ENCODE results near the gene RAI1. TPM values are rescaled to one million over a fixed set of nuclear protein-coding genes. Genes with fewer than 3 reads are reported as not detected.

RAI1 gene
- total and polyA plus RNA-seq, 10 donors = 5.4 to 61.9 (median 35.2) TPM

- H3K27me3 ChIP-seq (replicated peaks in 1 of 7) = no peaks in the 10 kb centered on the region
- WGBS, 5 donors = 72 to 89% (median 77%) methylated on average over 27 to 33 of the region's 33 CpGs
- no peaks in the 10 kb centered on the region for H3K9me3 ChIP-seq
- H3K27ac ChIP-seq = peak overlapping the region in 7 of 8 donors; percentile 9 to 93 (median 53)
- DNase-seq = no peak
- no peak overlapping the region for H3K4me3 ChIP-seq
- TF ChIP-seq CTCF (IDR thresholded peaks at IDR 0.05 in 8 of 11, conservative IDR thresholded peaks at IDR 0.05 in 3 of 11) = no peak
- no peak for TF ChIP-seq POLR2A (IDR thresholded peaks at IDR 0.05)
- peak; percentile 36 to 74 (median 73) for TF ChIP-seq POLR2AphosphoS5 (IDR thresholded peaks at IDR 0.05)
- peaks cover 0 to 5% (median 0%) of the 10 kb centered on the region in 6 donors for H3K36me3 ChIP-seq
- H3K4me1 ChIP-seq = peaks cover 26 to 90% (median 53%) of the 10 kb centered on the region in 6 donors
- intact Hi-C loops (cut with DNase I; ENCODE audit: low total_unique reads) = loop anchor here (10.0 kb wide), 1 partner anchor 49 kb away; no protein-coding TSS in a partner anchor
Observed at GRCh38 chr17:17745476-17746455, 64.5 kb downstream of the RAI1 start.

GRCh38 chr17:17748179-17748578 is 66.9 kb downstream of the RAI1 start:
- WGBS, 5 donors = 76 to 88% (median 82%) methylated on average over 3 of the region's 3 CpGs
- H3K4me3 ChIP-seq = no peak overlapping the region
- intact Hi-C loops (cut with DNase I; ENCODE audit: low total_unique reads) = loop anchor here (10.0 kb wide), 1 partner anchor 47 kb away; no protein-coding TSS in a partner anchor
- DNase-seq = no peak
- H3K27me3 ChIP-seq (replicated peaks in 1 of 7) = no peaks in the 10 kb centered on the region
- TF ChIP-seq CTCF (IDR thresholded peaks at IDR 0.05 in 8 of 11, conservative IDR thresholded peaks at IDR 0.05 in 3 of 11) = no peak
- TF ChIP-seq POLR2A (IDR thresholded peaks at IDR 0.05) = no peak
- H3K27ac ChIP-seq = peak overlapping the region in 3 of 8 donors; percentile 87 to 93 (median 89)
- H3K9me3 ChIP-seq = no peaks in the 10 kb centered on the region
- peaks cover 0 to 5% (median 0%) of the 10 kb centered on the region in 6 donors for H3K36me3 ChIP-seq
- peaks cover 37 to 93% (median 65%) of the 10 kb centered on the region in 6 donors for H3K4me1 ChIP-seq

- Histone ChIP-seq H3K27me3 (replicated peaks in 1 of 7) (no peaks in the 10 kb centered on the region), H3K27ac (peak overlapping the region in 6 of 8 donors; percentile 24 to 93 (median 88)), H3K4me3 (peak overlapping the region in 5 of 8 donors; percentile 1 to 54 (median 20)), H3K9me3 (no peaks in the 10 kb centered on the region), H3K4me1 (peaks cover 37 to 93% (median 69%) of the 10 kb centered on the region in 6 donors), H3K36me3 (peaks cover 0 to 5% (median 0%) of the 10 kb centered on the region in 6 donors)
- TF ChIP-seq POLR2A (IDR thresholded peaks at IDR 0.05) (no peak), CTCF (IDR thresholded peaks at IDR 0.05 in 8 of 11, conservative IDR thresholded peaks at IDR 0.05 in 3 of 11) (no peak), POLR2AphosphoS5 (IDR thresholded peaks at IDR 0.05) (no peak)
- intact Hi-C loops (cut with DNase I; ENCODE audit: low total_unique reads) = loop anchor here (10.0 kb wide), 1 partner anchor 46 kb away; no protein-coding TSS in a partner anchor
- no peak for DNase-seq
- WGBS, 5 donors = 82 to 94% (median 86%) methylated on average over 8 of the region's 8 CpGs
Observed at GRCh38 chr17:17748604-17749003, 67.3 kb downstream of the RAI1 start.

All from spleen (tissue), 11 donors.